ENCODE measurements around the gene TIMM29. TPM values are rescaled to one million over a fixed set of nuclear protein-coding genes. Genes with fewer than 3 reads are reported as not detected.

The TIMM29 gene
- polyA plus RNA-seq, 3 donors, result 5.2 to 18.7 (median 14.1) TPM

DNA sequence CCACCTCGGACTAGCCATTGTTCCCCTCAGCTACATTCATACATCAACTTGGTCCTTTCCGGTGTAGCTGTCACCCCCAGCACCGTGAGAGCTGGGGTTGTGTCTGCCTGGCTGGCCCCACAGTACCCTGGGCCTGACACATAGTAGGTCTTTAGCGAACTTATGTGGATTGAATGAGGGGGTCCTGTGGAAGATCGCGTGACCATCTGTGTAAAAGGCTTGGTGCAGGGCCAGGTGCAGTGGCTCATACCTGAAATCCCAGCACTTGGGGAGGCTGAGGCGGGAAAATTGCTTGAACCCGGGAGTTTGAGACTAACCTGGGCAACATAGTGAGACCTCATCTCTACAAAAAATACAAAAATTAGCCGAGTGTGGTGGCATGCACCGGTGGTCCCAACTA lies 34.3 kb downstream of the TIMM29 start:
- TF ChIP-seq CTCF (IDR thresholded peaks at IDR 0.05), result no peak
- Histone ChIP-seq H3K9me3 (replicated peaks in 1 of 2; ENCODE audit: control insufficient read depth in 1 of 2, insufficient read depth in 1 of 2, low read length in 2 of 2) (no peaks in the 10 kb centered on the region), H3K79me2 (ENCODE audit: insufficient read depth, low read length) (peaks cover 65% of the 10 kb centered on the region), H3K4me3 (replicated peaks in 1 of 3; ENCODE audit: low read depth in 2 of 3, low read length in 3 of 3) (no peak overlapping the region), H3K36me3 (replicated peaks in 1 of 2; ENCODE audit: control insufficient read depth in 1 of 2, insufficient read depth in 2 of 2, low read length in 2 of 2) (peaks cover 0 to 6% of the 10 kb centered on the region in 2 donors), H3K4me2 (replicated peaks; ENCODE audit: extremely low read depth, low read length, poor library complexity, severe bottlenecking) (no peak overlapping the region), H3K9ac (ENCODE audit: insufficient read depth, low read length, poor library complexity, severe bottlenecking) (no peak overlapping the region), H3K27me3 (ENCODE audit: control insufficient read depth in 2 of 2, insufficient read depth in 2 of 2, low read length in 2 of 2) (no peaks in the 10 kb centered on the region), H3K4me1 (ENCODE audit: control insufficient read depth in 1 of 2, insufficient read depth in 2 of 2, low read length in 2 of 2) (peaks cover 16 to 31% of the 10 kb centered on the region in 2 donors), H3K27ac (ENCODE audit: low read depth in 1 of 2, low read length in 2 of 2) (no peak overlapping the region), H4K20me1 (ENCODE audit: insufficient read depth, low read length) (peaks cover 56% of the 10 kb centered on the region), H2AFZ (ENCODE audit: insufficient read depth, low read depth, low read length, poor library complexity, severe bottlenecking) (no peak overlapping the region)
- peak overlapping the region in 2 of 7 donors; percentile 13 to 84 for H3K27ac Mint-ChIP-seq
- peaks cover 0 to 1% (median 0%) of the 10 kb centered on the region in 7 donors for H3K9me3 Mint-ChIP-seq
- H3K4me3 Mint-ChIP-seq, result peak overlapping the region in 1 of 2 donors; percentile 20
- peaks cover 30% of the 10 kb centered on the region for H3K4me1 Mint-ChIP-seq
- H3K27me3 Mint-ChIP-seq (ENCODE audit: low read depth in 3 of 3), result peaks cover 0 to 2% (median 0%) of the 10 kb centered on the region in 3 donors
- peaks cover 0 to 11% of the 10 kb centered on the region in 2 donors for H3K36me3 Mint-ChIP-seq
- DNase-seq, result no peak
- intact Hi-C loops (cut with micrococcal nuclease), result no loop called here
- 91% methylated on average over 4 of the region's 10 CpGs for WGBS (ENCODE audit: insufficient coverage)

DNA sequence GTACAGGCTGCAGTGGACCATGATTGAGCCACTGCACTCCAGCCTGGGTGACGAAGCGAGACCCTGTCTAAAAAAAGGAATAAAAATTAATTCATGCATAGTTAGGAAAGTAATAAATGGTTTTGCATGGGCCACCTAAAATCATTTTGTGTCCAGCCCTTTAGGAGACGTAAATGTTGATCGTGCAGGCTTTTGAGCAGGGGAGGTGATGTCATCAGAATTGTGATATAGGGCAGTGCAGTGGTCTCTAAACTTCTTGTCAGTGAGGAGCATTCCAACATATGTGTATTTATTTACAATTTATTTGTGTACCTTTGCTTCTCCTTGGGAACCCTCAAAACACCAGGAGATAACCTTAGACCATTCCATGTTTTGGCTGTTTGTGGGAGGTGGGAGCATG lies 35.3 kb downstream of the TIMM29 start:
- Histone ChIP-seq H3K4me1 (ENCODE audit: control insufficient read depth in 1 of 2, insufficient read depth in 2 of 2, low read length in 2 of 2) (peaks cover 16 to 31% of the 10 kb centered on the region in 2 donors), H4K20me1 (ENCODE audit: insufficient read depth, low read length) (peaks cover 66% of the 10 kb centered on the region), H3K36me3 (replicated peaks in 1 of 2; ENCODE audit: control insufficient read depth in 1 of 2, insufficient read depth in 2 of 2, low read length in 2 of 2) (peaks cover 0 to 6% of the 10 kb centered on the region in 2 donors), H3K4me2 (replicated peaks; ENCODE audit: extremely low read depth, low read length, poor library complexity, severe bottlenecking) (no peak overlapping the region), H3K27ac (ENCODE audit: low read depth in 1 of 2, low read length in 2 of 2) (no peak overlapping the region), H3K9ac (ENCODE audit: insufficient read depth, low read length, poor library complexity, severe bottlenecking) (no peak overlapping the region), H3K79me2 (ENCODE audit: insufficient read depth, low read length) (peaks cover 75% of the 10 kb centered on the region), H3K9me3 (replicated peaks in 1 of 2; ENCODE audit: control insufficient read depth in 1 of 2, insufficient read depth in 1 of 2, low read length in 2 of 2) (no peaks in the 10 kb centered on the region), H3K4me3 (replicated peaks in 1 of 3; ENCODE audit: low read depth in 2 of 3, low read length in 3 of 3) (no peak overlapping the region), H3K27me3 (ENCODE audit: control insufficient read depth in 2 of 2, insufficient read depth in 2 of 2, low read length in 2 of 2) (no peaks in the 10 kb centered on the region), H2AFZ (ENCODE audit: insufficient read depth, low read depth, low read length, poor library complexity, severe bottlenecking) (no peak overlapping the region)
- peaks cover 0 to 1% (median 0%) of the 10 kb centered on the region in 7 donors for H3K9me3 Mint-ChIP-seq
- no peak for DNase-seq
- intact Hi-C loops (cut with micrococcal nuclease), result no loop called here
- WGBS (ENCODE audit: insufficient coverage), result 85% methylated on average over 2 of the region's 4 CpGs
- TF ChIP-seq CTCF (IDR thresholded peaks at IDR 0.05), result no peak
- H3K4me3 Mint-ChIP-seq, result no peak overlapping the region
- peaks cover 0 to 9% of the 10 kb centered on the region in 2 donors for H3K36me3 Mint-ChIP-seq
- peaks cover 36% of the 10 kb centered on the region for H3K4me1 Mint-ChIP-seq
- peaks cover 0 to 2% (median 0%) of the 10 kb centered on the region in 3 donors for H3K27me3 Mint-ChIP-seq (ENCODE audit: low read depth in 3 of 3)
- H3K27ac Mint-ChIP-seq, result peak overlapping the region in 1 of 7 donors; percentile 11

Measured in CD14-positive monocyte (primary cell).